G401 (cell line): ENCODE data around the gene SLC45A1. TPM values are rescaled to one million over a fixed set of nuclear protein-coding genes. Genes with fewer than 3 reads are reported as not detected.

Source experiments
- DNase-seq: peaks from one replicate; pipeline ENCODE4 v3.0.0-alpha.2; 2015; ENCODE audit warnings: low spot score
- in situ Hi-C: cut with HindIII; loops from 2 replicates; pipeline ENCODE4 v1.10.0; 2016; ENCODE audit warnings: low sequenced_read_pairs, mixed read lengths
- total RNA-seq: library from RNA; depleted of rRNA; stranded (reverse); fragments of >200 nt; shearing (Covaris generic); gene quantifications from 2 replicates; pipeline ENCODE4 v1.2.3, GENCODE V29; 2014

Gene SLC45A1
- total RNA-seq, 1 experiment from 2014 or later, result 9.5 TPM

GRCh38 chr1:8349961-8350360, 32.0 kb downstream of the SLC45A1 start:
- in situ Hi-C loops, result no loop called here

GRCh38 chr1:8350914-8351684, 33.2 kb downstream of the SLC45A1 start:
- in situ Hi-C loops, result no loop called here

More at GRCh38 chr1:8349961-8350360, 32.0 kb downstream of the SLC45A1 start:
- no peak for DNase-seq

GRCh38 chr1:8351693-8352470, 34.0 kb downstream of the SLC45A1 start:
- in situ Hi-C loops, result no loop called here
- no peak for DNase-seq

More at GRCh38 chr1:8350914-8351684, 33.2 kb downstream of the SLC45A1 start:
- DNase-seq, result no peak

GRCh38 chr1:8352471-8352845, 34.5 kb downstream of the SLC45A1 start:
- no peak for DNase-seq
- in situ Hi-C loops, result no loop called here

- in situ Hi-C loops, result no loop called here
- DNase-seq, result no peak
Observed at GRCh38 chr1:8352886-8353785, 35.2 kb downstream of the SLC45A1 start.

- peak; percentile 55 for DNase-seq
- in situ Hi-C loops, result no loop called here
Observed at GRCh38 chr1:8354038-8354437, 36.1 kb downstream of the SLC45A1 start.

GRCh38 chr1:8355439-8356255, 37.7 kb downstream of the SLC45A1 start:
- DNase-seq, result no peak
- in situ Hi-C loops, result no loop called here

GRCh38 chr1:8356256-8357209, 38.6 kb downstream of the SLC45A1 start:
- in situ Hi-C loops, result no loop called here
- no peak for DNase-seq

GRCh38 chr1:8357329-8358101, 39.6 kb downstream of the SLC45A1 start:
- DNase-seq, result no peak
- in situ Hi-C loops, result no loop called here

GRCh38 chr1:8358241-8358896, 40.5 kb downstream of the SLC45A1 start:
- DNase-seq, result no peak
- in situ Hi-C loops, result no loop called here

GRCh38 chr1:8358897-8359616, 41.1 kb downstream of the SLC45A1 start:
- in situ Hi-C loops, result no loop called here
- DNase-seq, result no peak

GRCh38 chr1:8359617-8360481, 41.9 kb downstream of the SLC45A1 start:
- in situ Hi-C loops, result no loop called here

GRCh38 chr1:8360493-8361197, 42.7 kb downstream of the SLC45A1 start:
- in situ Hi-C loops, result no loop called here
- no peak for DNase-seq

More at GRCh38 chr1:8359617-8360481, 41.9 kb downstream of the SLC45A1 start:
- DNase-seq, result no peak

GRCh38 chr1:8361198-8361849, 43.4 kb downstream of the SLC45A1 start:
- in situ Hi-C loops, result no loop called here
- DNase-seq, result no peak
